ENCODE results near the gene KLHDC8A. TPM values are rescaled to one million over a fixed set of nuclear protein-coding genes. Genes with fewer than 3 reads are reported as not detected.

The KLHDC8A gene
- total and polyA plus RNA-seq, 4 donors: 0.17 to 1.4 (median 0.41) TPM

DNA sequence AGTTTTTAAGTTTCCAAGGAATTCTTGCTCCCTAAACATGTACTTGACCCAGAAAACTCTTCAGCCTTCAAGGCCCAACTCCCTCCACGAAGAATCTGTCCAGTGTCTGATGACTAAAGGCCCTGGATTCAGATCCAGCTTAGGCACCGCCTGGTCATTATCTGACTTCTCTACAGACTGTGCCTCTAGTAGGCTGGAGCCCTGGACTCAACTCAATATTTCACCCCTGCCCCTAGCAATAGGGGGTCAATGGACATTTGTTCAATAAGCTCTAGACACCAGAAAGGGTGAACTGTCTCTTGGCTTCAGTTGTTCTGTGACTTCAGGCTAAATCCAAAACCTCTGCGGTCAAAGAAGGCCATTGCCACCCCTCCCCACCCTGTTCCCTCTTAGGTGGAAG is 69.6 kb downstream of the KLHDC8A start:
- no peak overlapping the region for H3K27ac ChIP-seq (ENCODE audit: low read depth in 1 of 2, low read length in 1 of 2)
- H3K27me3 ChIP-seq (ENCODE audit: control insufficient read depth in 3 of 3, insufficient read depth in 3 of 3, low read length in 2 of 3): no peaks in the 10 kb centered on the region
- peaks cover 0 to 16% (median 11%) of the 10 kb centered on the region in 5 donors for H3K4me1 ChIP-seq (ENCODE audit: control insufficient read depth in 5 of 5, insufficient read depth in 5 of 5, low read length in 5 of 5)
- ATAC-seq (ENCODE audit: insufficient read depth, low FRiP score) (no peak), DNase-seq (no peak)
- TF ChIP-seq, protein P1, sequence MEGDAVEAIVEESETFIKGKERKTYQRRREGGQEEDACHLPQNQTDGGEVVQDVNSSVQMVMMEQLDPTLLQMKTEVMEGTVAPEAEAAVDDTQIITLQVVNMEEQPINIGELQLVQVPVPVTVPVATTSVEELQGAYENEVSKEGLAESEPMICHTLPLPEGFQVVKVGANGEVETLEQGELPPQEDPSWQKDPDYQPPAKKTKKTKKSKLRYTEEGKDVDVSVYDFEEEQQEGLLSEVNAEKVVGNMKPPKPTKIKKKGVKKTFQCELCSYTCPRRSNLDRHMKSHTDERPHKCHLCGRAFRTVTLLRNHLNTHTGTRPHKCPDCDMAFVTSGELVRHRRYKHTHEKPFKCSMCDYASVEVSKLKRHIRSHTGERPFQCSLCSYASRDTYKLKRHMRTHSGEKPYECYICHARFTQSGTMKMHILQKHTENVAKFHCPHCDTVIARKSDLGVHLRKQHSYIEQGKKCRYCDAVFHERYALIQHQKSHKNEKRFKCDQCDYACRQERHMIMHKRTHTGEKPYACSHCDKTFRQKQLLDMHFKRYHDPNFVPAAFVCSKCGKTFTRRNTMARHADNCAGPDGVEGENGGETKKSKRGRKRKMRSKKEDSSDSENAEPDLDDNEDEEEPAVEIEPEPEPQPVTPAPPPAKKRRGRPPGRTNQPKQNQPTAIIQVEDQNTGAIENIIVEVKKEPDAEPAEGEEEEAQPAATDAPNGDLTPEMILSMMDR (IDR thresholded peaks at IDR 0.05; ENCODE audit: control extremely low read depth, extremely low read depth): no peak
- H3K9me3 ChIP-seq (ENCODE audit: control insufficient read depth in 4 of 4, insufficient read depth in 3 of 4, low read length in 3 of 4): no peaks in the 10 kb centered on the region
- 88 to 94% methylated on average over 3 of the region's 3 CpGs for WGBS, 2 donors
- no peak overlapping the region for H3K4me3 ChIP-seq
- H3K36me3 ChIP-seq (ENCODE audit: control insufficient read depth in 4 of 4, insufficient read depth in 4 of 4, low read length in 4 of 4): no peaks in the 10 kb centered on the region
- H3K9ac ChIP-seq (ENCODE audit: insufficient read depth in 1 of 2, low read length in 2 of 2): no peak overlapping the region

- Histone ChIP-seq H3K4me1 (ENCODE audit: control insufficient read depth in 5 of 5, insufficient read depth in 5 of 5, low read length in 5 of 5) (peaks cover 0 to 16% (median 11%) of the 10 kb centered on the region in 5 donors), H3K27ac (ENCODE audit: low read depth in 1 of 2, low read length in 1 of 2) (peak overlapping the region in 1 of 2 donors; percentile 15), H3K9ac (ENCODE audit: insufficient read depth in 1 of 2, low read length in 2 of 2) (no peak overlapping the region), H3K4me3 (no peak overlapping the region), H3K27me3 (ENCODE audit: control insufficient read depth in 3 of 3, insufficient read depth in 3 of 3, low read length in 2 of 3) (no peaks in the 10 kb centered on the region), H3K36me3 (ENCODE audit: control insufficient read depth in 4 of 4, insufficient read depth in 4 of 4, low read length in 4 of 4) (no peaks in the 10 kb centered on the region), H3K9me3 (ENCODE audit: control insufficient read depth in 4 of 4, insufficient read depth in 3 of 4, low read length in 3 of 4) (no peaks in the 10 kb centered on the region)
- DNase-seq (no peak), ATAC-seq (ENCODE audit: insufficient read depth, low FRiP score) (no peak)
- WGBS, 2 donors: 60 to 77% methylated on average over 9 of the region's 9 CpGs
- TF ChIP-seq, protein P1 (IDR thresholded peaks at IDR 0.05; ENCODE audit: control extremely low read depth, extremely low read depth): no peak
These were observed 70.3 kb downstream of the KLHDC8A start for GRCh38 chr1:205286335-205286950.

Small RNA genes lying within 50 kb of the gene (small RNA-seq; reads per million reads assigned to genes)
- gene SNRPGP10 (ENCODE audit: low replicate concordance): not detected

Other genes starting within 250 kb of the KLHDC8A start
- gene RBBP5, start 234.9 kb downstream of the KLHDC8A start, total RNA-seq: 10 to 100 TPM; 12.1 to 18.0 TPM
- 1 to 10 TPM; 5.2 to 7.2 TPM for gene RBBP5, start 234.9 kb downstream of the KLHDC8A start, polyA plus RNA-seq
- gene DSTYK, start 145.2 kb downstream of the KLHDC8A start, total RNA-seq: 10 to 100 TPM; 10.1 to 19.3 TPM
- gene DSTYK, start 145.2 kb downstream of the KLHDC8A start, polyA plus RNA-seq: 1 to 10 TPM; 3.5 to 4.2 TPM
- 10 to 100 TPM in 1 of 2 donors, 1 to 10 TPM in 1; 2.9 to 27.0 TPM for gene TMCC2, start 129.0 kb downstream of the KLHDC8A start, total RNA-seq
- gene TMCC2, start 129.0 kb downstream of the KLHDC8A start, polyA plus RNA-seq: 1 to 10 TPM; 1.9 to 2.0 TPM
- 10 to 100 TPM in 1 of 2 donors, 1 to 10 TPM in 1; 9.2 to 14.1 TPM for gene NUAK2, start 35.2 kb downstream of the KLHDC8A start, total RNA-seq
- 1 to 10 TPM; 4.2 to 9.2 TPM for gene NUAK2, start 35.2 kb downstream of the KLHDC8A start, polyA plus RNA-seq
- 1 to 10 TPM; 1.0 to 1.5 TPM for gene LEMD1, start 65.1 kb upstream of the KLHDC8A start, total RNA-seq
- 1 to 10 TPM in 1 of 2 donors, under 1 TPM in 1; 0.72 to 1.2 TPM for gene LEMD1, start 65.1 kb upstream of the KLHDC8A start, polyA plus RNA-seq
- under 1 TPM; 0.55 to 0.74 TPM for gene BLACAT1, start 99.1 kb upstream of the KLHDC8A start, total RNA-seq
- gene BLACAT1, start 99.1 kb upstream of the KLHDC8A start, polyA plus RNA-seq: under 1 TPM; 0.35 to 0.61 TPM
- 10 to 100 TPM; 10.9 to 19.1 TPM for gene CDK18, start 147.7 kb upstream of the KLHDC8A start, total RNA-seq
- gene CDK18, start 147.7 kb upstream of the KLHDC8A start, polyA plus RNA-seq: 10 to 100 TPM in 1 of 2 donors, 1 to 10 TPM in 1; 9.7 to 21.0 TPM

Data from lung (tissue), 13 donors.